ENCODE data around the gene PPM1J.
"Not testable (repeated sequence)": the region's sequence is repeated elsewhere in the genome, so short reads cannot be mapped to it uniquely, and the experiment has no call there.

The PPM1J gene

DNA sequence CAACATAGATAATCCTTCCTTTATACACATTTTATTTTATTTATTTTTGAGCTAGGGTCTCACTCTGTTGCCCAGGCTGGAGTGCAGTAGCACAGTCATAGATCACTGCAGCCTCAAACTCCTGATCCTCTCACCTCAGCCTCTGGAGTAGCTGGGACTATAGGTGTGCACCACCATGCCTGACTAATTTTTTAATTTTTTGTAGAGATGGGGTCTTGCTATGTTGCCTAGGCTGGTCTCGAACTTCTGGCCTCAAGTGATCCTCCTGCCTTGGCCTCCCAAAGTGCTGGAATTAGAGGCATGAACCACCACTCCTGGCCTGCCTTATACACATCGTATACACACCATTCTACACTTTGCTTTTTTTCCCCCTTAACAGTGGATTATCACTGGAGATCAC, 6.2 kb upstream of the PPM1J start:
- not testable (repeated sequence) for DNase-seq

DNA sequence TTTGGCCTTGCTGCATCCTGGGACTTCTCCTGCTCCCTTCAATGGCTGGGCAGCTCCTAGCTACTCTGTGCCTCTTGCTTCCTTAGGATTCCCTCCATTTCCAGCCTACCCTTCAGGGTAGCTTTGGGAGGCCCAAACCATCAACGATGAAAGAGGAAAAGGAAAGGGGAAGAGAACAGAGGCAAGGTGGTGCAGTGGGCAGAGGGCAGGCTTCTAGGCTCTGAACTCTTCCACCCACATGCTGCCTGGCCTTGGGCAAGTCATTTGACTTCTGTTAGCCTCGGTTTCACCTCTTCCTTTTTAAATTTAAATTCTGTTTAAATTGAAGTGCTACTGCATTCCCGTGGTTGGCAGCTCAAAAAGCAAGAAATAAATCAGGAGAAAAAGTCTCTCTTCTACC, 5.7 kb upstream of the PPM1J start:
- DNase-seq, result no peak

DNA sequence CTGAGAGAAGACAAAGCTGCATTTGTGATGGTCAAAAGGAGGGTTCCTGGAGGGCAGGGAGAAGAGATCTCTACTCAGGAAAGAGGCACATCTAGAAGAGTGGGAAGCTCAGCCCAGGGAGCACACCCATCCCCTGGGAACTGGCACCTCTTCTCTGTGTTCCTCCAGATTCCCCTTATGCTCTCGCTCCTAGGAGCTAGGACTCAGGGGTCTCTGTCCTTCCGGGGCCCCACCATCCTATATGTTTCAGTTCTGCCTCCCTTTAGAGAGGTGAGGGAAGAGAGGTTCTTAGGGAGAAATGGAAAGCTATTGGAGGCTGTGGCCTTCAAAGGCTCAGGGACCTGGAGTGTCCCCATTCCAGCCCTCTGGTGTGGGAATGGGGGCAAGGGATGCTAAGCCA, 4.6 kb upstream of the PPM1J start:
- no peak for DNase-seq

DNA sequence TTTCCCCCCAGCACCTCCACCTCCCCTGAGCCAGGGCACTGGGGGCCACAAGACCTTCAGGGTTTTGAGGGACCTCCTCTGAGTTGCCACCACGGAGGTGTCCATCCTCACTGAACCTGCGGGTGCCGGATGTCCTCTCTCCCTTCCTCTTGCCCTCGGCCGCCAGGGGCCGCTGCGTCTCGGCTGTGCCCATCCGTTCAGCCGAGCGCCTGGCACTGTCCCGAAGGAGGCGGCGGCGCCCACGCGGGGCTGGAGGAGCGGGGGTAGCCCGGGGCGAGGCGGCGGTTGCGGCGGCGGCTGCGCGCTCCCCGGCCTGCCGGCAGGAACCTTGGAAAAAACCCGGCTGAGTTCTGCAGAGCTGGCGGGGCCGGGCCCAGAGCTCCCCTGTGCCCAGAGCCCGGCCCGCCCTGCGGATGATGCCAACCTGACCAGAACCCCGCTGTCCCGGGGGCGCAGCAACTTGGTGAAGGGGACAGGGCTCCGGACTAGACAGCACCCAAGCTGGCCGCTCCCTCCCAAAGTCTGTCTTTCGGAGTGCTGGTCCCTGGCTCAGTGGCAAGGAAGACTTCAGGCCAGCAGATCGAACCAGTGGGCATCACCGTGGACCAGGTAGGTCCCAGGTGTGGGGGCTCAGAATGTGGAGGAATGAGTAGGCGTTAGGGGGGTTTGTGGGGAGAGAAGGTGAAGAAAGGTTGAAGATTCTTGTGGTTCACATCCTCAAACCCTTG, 3.7 kb upstream of the PPM1J start:
- DNase-seq, result peak; percentile 56

DNA sequence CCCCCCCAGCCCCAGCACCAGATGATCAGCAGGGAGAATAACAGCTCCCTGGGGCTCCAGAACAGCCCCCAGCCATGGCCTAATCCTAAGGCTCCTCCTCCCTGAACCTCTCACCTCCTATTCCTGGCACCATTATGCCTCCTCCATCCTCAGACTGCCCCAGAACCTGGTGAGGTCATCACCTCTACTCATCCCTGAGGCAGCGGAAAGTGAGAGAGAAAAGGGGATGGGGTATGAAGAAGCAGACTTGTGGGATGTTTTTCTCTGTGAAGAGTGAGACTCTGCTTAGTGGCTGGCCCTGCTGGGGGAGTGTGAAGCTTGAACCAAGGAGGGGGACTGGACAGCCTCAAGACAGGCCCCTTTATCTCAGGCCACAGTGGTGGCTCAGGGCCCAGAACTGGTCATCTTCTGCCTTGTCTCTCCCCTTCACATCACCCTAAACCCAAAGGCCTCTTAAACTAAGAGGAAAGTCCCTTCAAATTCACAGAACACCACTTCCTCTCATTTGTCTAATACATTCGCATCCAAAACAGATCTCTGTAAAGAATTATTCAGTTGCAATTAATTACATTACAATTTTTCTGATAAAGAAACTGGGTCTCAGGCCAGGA, 2.2 kb upstream of the PPM1J start:
- no peak for DNase-seq

- DNase-seq, result peak; percentile 87
These were observed 1.1 kb upstream of the PPM1J start for GRCh38 chr1:112716133-112716720.

- DNase-seq, result no peak
These were observed 544 bp downstream of the PPM1J start for GRCh38 chr1:112714313-112715263.

DNA sequence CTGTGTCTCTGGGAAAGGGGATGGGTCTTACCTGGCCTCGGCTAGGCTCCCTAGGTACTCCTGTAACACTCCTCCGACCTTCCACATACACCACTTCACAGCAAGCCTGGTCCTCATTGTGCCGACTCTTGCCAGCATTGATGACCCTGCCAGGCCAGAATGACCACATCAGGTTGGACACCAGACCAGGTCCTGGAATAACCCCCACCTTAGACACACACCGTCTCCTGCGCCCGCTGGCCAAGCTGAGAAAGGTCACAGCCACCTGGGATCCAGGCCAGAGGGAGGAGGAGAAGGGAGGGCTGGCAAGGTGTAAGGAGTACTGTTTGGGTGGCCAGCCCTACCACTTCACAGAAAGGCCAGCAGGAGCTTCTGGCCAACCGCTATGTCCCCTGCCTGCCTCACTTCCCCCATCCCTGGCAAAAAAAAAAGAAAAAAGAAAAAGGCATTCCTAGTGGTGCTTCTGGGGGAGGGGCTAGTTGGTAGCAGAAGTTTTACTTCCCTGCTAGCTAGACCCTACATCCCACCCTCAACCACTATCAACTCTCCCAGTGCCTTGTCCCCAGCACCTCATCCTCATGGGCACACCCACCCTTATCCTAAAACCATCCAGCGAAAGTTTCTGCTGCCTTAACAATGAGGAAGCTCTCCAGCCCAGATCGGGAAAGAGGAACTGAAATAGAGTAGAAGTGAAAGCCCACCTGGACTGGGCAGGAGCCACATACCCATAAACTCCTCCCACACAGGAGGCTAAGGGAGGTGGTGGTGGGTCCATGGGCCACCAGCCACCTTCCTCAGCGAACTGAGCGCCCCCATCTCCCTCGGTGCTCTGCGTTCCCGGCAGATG, 1.4 kb downstream of the PPM1J start:
- no peak for DNase-seq

DNA sequence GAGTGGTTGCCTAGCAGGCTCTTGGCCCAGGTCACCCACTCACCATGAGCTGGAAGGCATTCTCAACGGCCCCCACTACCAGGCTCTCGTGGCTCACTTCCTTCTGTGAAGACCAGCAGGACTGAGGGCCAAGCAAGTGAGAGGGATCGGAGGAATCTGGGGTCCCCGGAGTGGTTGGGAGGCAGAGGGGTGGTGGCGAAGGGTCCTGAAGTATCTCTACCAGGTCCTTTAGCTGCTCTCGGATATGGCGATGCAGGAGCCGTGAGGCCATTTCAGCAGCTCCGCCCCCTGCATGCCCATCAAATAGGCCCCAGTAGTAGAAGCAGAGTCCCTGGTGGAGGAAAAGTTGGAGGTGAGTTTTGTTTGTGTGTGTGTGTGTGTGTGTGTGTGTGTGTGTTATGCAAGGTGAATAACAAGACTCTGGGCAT, 2.4 kb downstream of the PPM1J start:
- DNase-seq, result no peak

- DNase-seq, result no peak
These were observed 2.9 kb downstream of the PPM1J start for GRCh38 chr1:112712191-112712590.

DNA sequence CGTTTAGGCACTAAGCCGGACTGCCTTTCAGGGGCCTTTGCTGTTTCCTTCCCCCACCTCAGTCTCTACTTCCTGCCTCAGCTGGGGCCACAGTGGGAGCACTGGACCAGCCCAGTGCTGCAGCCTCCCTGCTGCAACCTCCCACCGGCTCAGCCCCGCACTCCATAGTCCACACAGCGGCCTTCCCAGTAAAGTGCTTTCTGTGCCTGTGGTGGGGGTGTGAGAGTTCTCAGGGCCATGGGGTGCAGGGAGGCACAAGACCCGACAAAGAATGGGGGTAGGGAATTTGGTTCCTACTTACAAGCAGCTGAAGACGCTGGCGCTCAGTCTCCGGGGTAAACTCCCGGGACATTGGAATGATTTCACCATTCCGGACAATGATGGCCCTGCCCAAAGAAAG, 3.5 kb downstream of the PPM1J start:
- DNase-seq, result no peak

GRCh38 chr1:112711041-112711440, 4.1 kb downstream of the PPM1J start:
- no peak for DNase-seq

DNA sequence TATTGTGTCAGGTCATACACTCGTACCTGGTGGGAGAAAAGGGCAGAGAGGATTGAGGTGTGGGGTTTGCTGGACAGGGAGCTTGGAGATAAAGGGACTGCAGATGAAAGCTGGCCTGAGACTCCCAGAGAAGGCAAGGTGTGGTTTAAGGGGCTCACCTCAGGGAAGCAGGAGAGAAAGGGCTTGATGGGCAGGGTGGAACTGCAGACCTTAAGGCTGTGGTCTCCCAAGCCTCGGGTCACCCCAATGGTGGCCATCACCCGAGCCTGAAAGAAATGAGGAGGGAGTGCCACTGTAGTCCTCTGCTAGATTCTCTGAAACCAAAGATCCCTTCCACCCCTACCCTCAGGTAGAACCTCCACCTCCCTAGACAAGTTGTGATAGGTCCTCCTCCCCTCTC, 4.5 kb downstream of the PPM1J start:
- no peak for DNase-seq

DNA sequence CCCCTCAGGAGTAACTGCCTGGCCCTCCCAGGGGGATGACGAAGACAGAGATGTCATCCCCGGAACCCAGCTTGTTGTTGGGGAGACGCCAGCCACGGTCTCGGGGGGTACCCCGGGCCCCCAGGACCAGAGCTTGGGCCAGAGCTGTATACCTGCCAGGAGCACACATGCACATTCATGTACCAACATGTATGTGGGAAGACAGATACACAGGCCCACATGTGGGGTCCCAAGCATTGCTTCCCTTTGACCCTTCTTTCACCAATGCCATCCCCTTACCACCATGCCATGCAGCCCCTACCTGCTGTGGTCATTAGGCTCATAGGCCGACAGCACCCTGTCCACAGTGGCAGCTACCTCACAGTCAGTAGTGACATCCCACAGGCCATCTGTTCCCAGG, 5.0 kb downstream of the PPM1J start:
- DNase-seq, result no peak

- DNase-seq, result no peak
These were observed 6.6 kb downstream of the PPM1J start for GRCh38 chr1:112708489-112708888.

DNA sequence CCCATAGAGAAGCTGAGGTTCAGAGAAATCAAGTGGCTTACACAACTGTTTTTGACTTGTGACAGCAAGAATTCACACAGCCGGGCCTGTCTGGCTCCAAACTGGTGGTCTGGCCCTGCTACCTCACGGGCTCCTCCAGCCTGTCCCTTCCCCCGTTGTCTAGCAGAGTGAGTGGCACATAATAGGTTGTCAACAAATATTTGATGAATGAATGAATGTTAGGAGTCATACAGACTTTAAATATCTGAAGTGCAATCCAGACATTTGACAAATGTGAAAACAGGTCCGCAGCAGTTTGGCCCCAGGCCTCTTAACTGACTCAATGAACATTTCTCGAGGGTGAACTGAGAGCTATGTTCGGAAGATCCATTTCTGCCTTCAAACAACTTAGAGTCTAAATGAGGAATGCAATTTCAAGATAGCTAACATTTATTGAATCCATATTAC, 7.1 kb downstream of the PPM1J start:
- no peak for DNase-seq

DNA sequence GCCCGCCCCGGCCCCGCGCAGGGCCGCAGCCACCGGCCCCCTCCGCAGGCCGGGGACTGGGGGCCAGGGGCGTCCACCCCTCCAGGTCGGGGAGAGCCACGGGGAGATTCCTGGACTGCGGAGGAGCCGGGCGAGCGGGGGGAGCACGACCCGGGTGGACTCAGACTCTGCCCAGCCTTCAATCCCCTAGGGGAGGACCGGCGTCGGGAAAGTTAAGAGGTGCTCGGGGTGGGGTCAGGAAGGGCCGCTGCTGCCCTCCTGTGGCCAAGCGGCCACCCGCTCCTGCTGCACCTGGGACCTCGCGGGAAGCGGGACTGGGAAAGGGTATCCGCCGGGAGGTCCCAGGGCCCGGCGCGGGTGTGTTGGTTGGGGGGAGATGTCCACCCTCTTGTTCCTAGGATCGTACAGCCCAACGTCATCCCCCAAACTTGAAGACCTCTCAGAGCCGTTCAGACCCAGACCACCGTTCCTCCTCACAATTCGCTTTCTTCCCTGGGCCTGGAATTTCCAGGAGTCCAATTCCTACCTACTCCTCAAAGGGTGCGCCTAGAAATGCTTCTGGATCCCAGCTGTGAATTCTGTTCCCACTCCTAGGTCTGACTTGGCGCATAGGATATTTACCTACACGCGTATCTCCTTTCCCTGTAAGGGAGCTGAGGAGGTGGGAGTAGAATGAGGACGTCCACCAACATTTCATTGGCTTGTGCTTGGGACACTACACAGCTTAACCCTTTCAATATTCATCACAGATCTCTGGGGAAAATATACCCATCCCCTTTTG, 7.7 kb downstream of the PPM1J start:
- DNase-seq, result peak; percentile 86

DNA sequence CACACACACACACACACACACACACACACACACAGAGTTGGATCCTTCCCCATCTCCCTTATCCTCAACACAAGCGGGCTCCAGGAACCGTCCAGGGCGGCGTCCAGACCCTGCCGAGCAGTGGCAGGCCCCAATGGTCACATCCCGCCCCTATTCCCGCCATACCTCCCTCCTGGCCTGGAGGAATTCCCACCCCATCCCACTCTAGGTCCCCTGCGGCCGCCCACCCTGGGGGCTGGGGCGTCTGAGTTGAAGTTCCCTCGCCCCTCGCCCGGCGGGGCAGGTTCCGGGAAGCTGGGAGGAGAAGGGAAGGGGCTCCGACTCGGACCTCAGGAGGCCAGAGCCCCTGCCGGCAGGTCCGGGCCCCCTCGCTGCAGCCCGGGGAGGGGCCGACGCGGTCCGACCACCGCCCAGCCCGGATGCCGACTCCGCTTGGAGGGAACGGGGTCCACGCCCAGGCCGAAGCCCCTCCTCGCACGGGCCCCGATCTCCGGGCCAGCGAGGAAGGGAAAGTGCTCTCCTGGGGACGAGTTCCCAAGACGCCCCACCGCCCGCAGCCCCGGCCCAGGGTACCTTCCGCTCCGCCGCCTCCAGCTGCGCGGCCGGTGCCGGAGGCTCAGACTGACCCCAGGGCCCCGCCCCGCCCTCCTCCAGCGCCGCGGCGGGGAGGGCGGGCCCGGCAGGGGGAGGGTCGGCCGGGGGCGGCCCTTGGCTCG, 8.5 kb downstream of the PPM1J start, which contains the start of gene RHOC:
RHOC (minus strand) TSS at position 623 of the 716 bp plus-strand sequence. CDS start 3,328 bp downstream, outside the sequence.
- DNase-seq, result peak; percentile 73

DNA sequence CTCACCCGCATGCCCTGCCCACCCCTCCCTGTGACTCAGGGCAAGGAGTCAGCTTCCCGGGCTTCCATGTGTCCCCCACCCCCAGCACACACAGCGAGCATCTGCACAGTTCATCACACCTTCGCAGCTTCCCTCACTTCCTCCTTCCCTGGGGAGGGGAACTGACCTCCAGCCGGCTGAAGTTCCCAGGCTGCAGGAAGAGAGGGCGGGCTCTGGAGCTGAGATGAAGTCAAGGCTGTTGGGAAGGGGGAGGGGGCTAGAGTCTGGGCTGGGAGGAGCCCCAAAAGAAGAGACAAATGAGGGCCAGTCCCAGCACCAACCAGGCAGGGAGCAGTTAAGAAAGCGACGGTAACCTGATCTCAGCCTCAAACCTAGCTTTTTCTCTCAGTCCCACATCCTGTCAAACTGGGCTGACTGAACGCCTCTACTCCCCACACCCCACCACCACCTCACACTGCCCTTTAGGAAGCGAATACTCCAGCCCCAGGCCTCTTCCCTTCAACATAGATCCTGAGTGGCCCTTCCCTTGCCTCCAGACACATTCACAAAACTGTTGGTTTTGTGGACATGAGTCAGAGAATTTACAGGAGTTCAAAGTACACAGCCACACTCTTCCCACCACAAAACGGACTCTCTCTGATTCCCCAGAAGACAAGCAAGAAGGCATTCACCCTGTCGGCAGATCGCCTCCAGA, 10.1 kb downstream of the PPM1J start:
- DNase-seq, result peak; percentile 97

Data from fibroblast of skin of abdomen (primary cell).